Measurements from ENCODE around the gene EGFR. TPM values are rescaled to one million over a fixed set of nuclear protein-coding genes. Genes with fewer than 3 reads are reported as not detected.
A peak's percentile ranks its signal among the peaks of the same experiment; 100 is the strongest.

EGFR gene
- total RNA-seq, 4 donors from 2014 or later: 45.5 to 61.1 (median 56.9) TPM

GRCh38 chr7:55180963-55181542, 162.2 kb downstream of the EGFR start:
- Histone ChIP-seq H3K27ac (peak overlapping the region in 2 of 4 donors; percentile 73 to 78), H3K9me3 (no peaks in the 10 kb centered on the region), H3K36me3 (peaks cover 0 to 44% (median 0%) of the 10 kb centered on the region in 3 donors), H3K4me3 (no peak overlapping the region), H3K4me1 (peaks cover 0 to 51% (median 6%) of the 10 kb centered on the region in 4 donors), H3K27me3 (no peaks in the 10 kb centered on the region)
- peak in 1 of 2 donors; percentile 11 for TF ChIP-seq POLR2A (IDR thresholded peaks at IDR 0.05)
- peak in 4 of 6 experiments; percentile 21 to 76 (median 72) for TF ChIP-seq CTCF (IDR thresholded peaks at IDR 0.05)
- DNase-seq: peak in 2 of 3 donors; percentile 85 to 88

- DNase-seq: no peak
- H3K27me3 ChIP-seq: no peaks in the 10 kb centered on the region
- H3K36me3 ChIP-seq: peaks cover 0 to 47% (median 0%) of the 10 kb centered on the region in 3 donors
- peak overlapping the region in 2 of 4 donors; percentile 69 to 78 for H3K27ac ChIP-seq
- no peak for TF ChIP-seq POLR2A (IDR thresholded peaks at IDR 0.05)
- TF ChIP-seq CTCF (IDR thresholded peaks at IDR 0.05): no peak
- H3K4me1 ChIP-seq: peaks cover 0 to 51% (median 6%) of the 10 kb centered on the region in 4 donors
- H3K9me3 ChIP-seq: no peaks in the 10 kb centered on the region
- peak overlapping the region in 1 of 4 donors; percentile 21 for H3K4me3 ChIP-seq
These were observed 162.9 kb downstream of the EGFR start for GRCh38 chr7:55181762-55182161.

- Histone ChIP-seq H3K4me3 (no peak overlapping the region), H3K27ac (no peak overlapping the region), H3K9me3 (no peaks in the 10 kb centered on the region), H3K27me3 (no peaks in the 10 kb centered on the region), H3K4me1 (peaks cover 0 to 45% (median 5%) of the 10 kb centered on the region in 4 donors), H3K36me3 (peaks cover 0 to 39% (median 0%) of the 10 kb centered on the region in 3 donors)
- no peak for DNase-seq
- TF ChIP-seq CTCF (IDR thresholded peaks at IDR 0.05) (no peak), POLR2A (IDR thresholded peaks at IDR 0.05) (no peak)
These were observed 165.1 kb downstream of the EGFR start for GRCh38 chr7:55183897-55184296.

GRCh38 chr7:55185321-55185802, 166.5 kb downstream of the EGFR start:
- Histone ChIP-seq H3K27ac (no peak overlapping the region), H3K27me3 (no peaks in the 10 kb centered on the region), H3K36me3 (peaks cover 0 to 39% (median 0%) of the 10 kb centered on the region in 3 donors), H3K4me1 (peaks cover 0 to 43% (median 5%) of the 10 kb centered on the region in 4 donors), H3K9me3 (no peaks in the 10 kb centered on the region), H3K4me3 (no peak overlapping the region)
- DNase-seq: no peak
- TF ChIP-seq POLR2A (IDR thresholded peaks at IDR 0.05) (no peak), CTCF (IDR thresholded peaks at IDR 0.05) (no peak)

- H3K4me1 ChIP-seq: peaks cover 0 to 36% (median 2%) of the 10 kb centered on the region in 4 donors
- H3K36me3 ChIP-seq: peaks cover 0 to 39% (median 0%) of the 10 kb centered on the region in 3 donors
- peak in 1 of 3 donors; percentile 67 for DNase-seq
These were observed 167.3 kb downstream of the EGFR start for GRCh38 chr7:55185941-55186609.

More at GRCh38 chr7:55185941-55186609, 167.3 kb downstream of the EGFR start:
- TF ChIP-seq CTCF (IDR thresholded peaks at IDR 0.05): no peak
- TF ChIP-seq POLR2A (IDR thresholded peaks at IDR 0.05): no peak
- Histone ChIP-seq H3K27me3 (no peaks in the 10 kb centered on the region), H3K4me3 (no peak overlapping the region), H3K27ac (peak overlapping the region in 1 of 4 donors; percentile 39), H3K9me3 (no peaks in the 10 kb centered on the region)
